Panc1 (cell line): ENCODE results near the gene SPTBN4. TPM values are rescaled to one million over a fixed set of nuclear protein-coding genes. Genes with fewer than 3 reads are reported as not detected.

Source experiments
- ATAC-seq: fragments of 200-7000 bp; cut with Tn5 transposase; 2 replicates; pipeline ENCODE4 v1.9.1; 2020; ENCODE audit warnings: mild to moderate bottlenecking, moderate library complexity
- BruUV-seq: library from RNA; stranded (reverse); fragments of 400-500 nt; replicated peaks from 2 replicates; lab custom pipeline; 2021; lab: Mats Ljungman, UMichigan
- CTCF ChIA-PET: fragments of 300-600 bp; sonication (Branson Sonifier 250); formaldehyde crosslinking; loops from one replicate; lab custom pipeline; 2022; ENCODE audit warnings: antibody characterized with exemption; lab: Charles Lee
- POLR2A ChIA-PET: fragments of 300-600 bp; sonication (Branson Sonifier 250); formaldehyde crosslinking; loops from one replicate; lab custom pipeline; 2022; ENCODE audit warnings: antibody characterized with exemption; lab: Charles Lee
- DNase-seq: peaks from one replicate; pipeline ENCODE4 v3.0.0-alpha.2; 2010; ENCODE audit warnings: low read depth, low spot score
- H3K27ac ChIP-seq: 2 replicates; pipeline ENCODE4 v1.5.1; 2011; ENCODE audit warnings: mild to moderate bottlenecking, low read length, inconsistent platforms
- H3K27me3 ChIP-seq: fragments of 200-500 bp; sonication (Bioruptor generic); 2 replicates; pipeline ENCODE4 v1.6.0; 2014; ENCODE audit warnings: low read length, inconsistent platforms; ENCODE audit not compliant: control insufficient read depth, insufficient read depth
- H3K36me3 ChIP-seq: fragments of 200-500 bp; sonication (Bioruptor generic); 2 replicates; pipeline ENCODE4 v1.5.1; 2014; ENCODE audit warnings: inconsistent platforms, mild to moderate bottlenecking, low read length, moderate library complexity; ENCODE audit not compliant: control insufficient read depth, insufficient read depth
- H3K4me1 ChIP-seq: 2 replicates; pipeline ENCODE4 v1.5.1; 2011; ENCODE audit warnings: inconsistent platforms, mild to moderate bottlenecking, low read length, moderate library complexity; ENCODE audit not compliant: control insufficient read depth, insufficient read depth
- H3K4me3 ChIP-seq, 2 experiments: 2 replicates each; pipeline ENCODE4 v1.5.1; 2011 to 2012; ENCODE audit warnings: low read depth in 2 of 2, low read length in 2 of 2, mild to moderate bottlenecking in 2 of 2, inconsistent platforms in 1 of 2, moderate library complexity in 1 of 2
- H3K9me3 ChIP-seq: fragments of 200-500 bp; sonication (Bioruptor generic); 2 replicates; pipeline ENCODE4 v1.5.1; 2014; ENCODE audit warnings: low read depth, mild to moderate bottlenecking, inconsistent platforms, low read length, moderate library complexity; ENCODE audit not compliant: control insufficient read depth, insufficient read depth
- CTCF ChIP-seq: fragments of 450-650 bp; IDR thresholded peaks from 2 replicates; pipeline ENCODE4 v1.5.1; 2017; ENCODE audit warnings: mild to moderate bottlenecking
- POLR2AphosphoS5 ChIP-seq: IDR thresholded peaks from 2 replicates; pipeline ENCODE4 v1.6.1; 2012; ENCODE audit warnings: mild to moderate bottlenecking, low read depth, low read length, moderate library complexity
- REST ChIP-seq, 2 experiments: IDR thresholded peaks; 2 replicates each; pipeline ENCODE4 v1.6.1; 2011 to 2012; ENCODE audit warnings: low read depth in 2 of 2, control low read depth in 1 of 2, low read length in 1 of 2, mild to moderate bottlenecking in 1 of 2, moderate library complexity in 1 of 2; ENCODE audit not compliant: insufficient read depth in 1 of 2
- SIN3A ChIP-seq: IDR thresholded peaks from 2 replicates; pipeline ENCODE4 v1.6.1; 2012; ENCODE audit warnings: low read depth, mild to moderate bottlenecking, low read length, moderate library complexity, borderline replicate concordance; ENCODE audit not compliant: insufficient read depth
- TCF7L2 ChIP-seq: IDR thresholded peaks from 2 replicates; pipeline ENCODE4 v1.6.1; 2011; ENCODE audit warnings: mild to moderate bottlenecking, low read depth, low read length, inconsistent platforms
- in situ Hi-C: cut with HindIII; loops from 2 replicates; pipeline ENCODE4 v1.10.0; 2016; ENCODE audit warnings: low sequenced_read_pairs, low pct_unique_long_range_greater_than_20kb
- intact Hi-C: fragments of 100-400 bp; cut with micrococcal nuclease; formaldehyde crosslinking; loops from one replicate; pipeline ENCODE4 v1.10.0; 2022; ENCODE audit not compliant: unreplicated experiment
- total RNA-seq: library from RNA; stranded (reverse); gene quantifications from one replicate; pipeline ENCODE4 v1.2.1, GENCODE V29; 2021; ENCODE audit not compliant: unreplicated experiment

The SPTBN4 gene
- total RNA-seq, 1 experiment from 2014 or later: 1.2 TPM

GRCh38 chr19:40512473-40513344 is 45.9 kb downstream of the SPTBN4 start:
- no peaks in the 10 kb centered on the region for H3K9me3 ChIP-seq
- DNase-seq (no peak), ATAC-seq (peak; percentile 85)
- TF ChIP-seq POLR2AphosphoS5 (no peak), REST (IDR thresholded peaks at IDR 0.05; ENCODE audit: insufficient read depth in 1 of 2, low read depth in 2 of 2, low read length in 1 of 2) (peak in 1 of 2 experiments; percentile 69; a peak in 1 of 4 replicates)
- no TSS peak for BruUV-seq
- CTCF ChIA-PET: interaction anchor here (0.5 kb wide), 1 partner anchor 134 kb away, joined by 6 read pairs; no protein-coding TSS in a partner anchor
- H3K4me1 ChIP-seq: no peaks in the 10 kb centered on the region
- intact Hi-C loops: no loop called here
- no peaks in the 10 kb centered on the region for H3K36me3 ChIP-seq
- H3K4me3 ChIP-seq: peak overlapping the region; percentile 21 to 41
- POLR2A ChIA-PET: no interaction called here
- in situ Hi-C loops: no loop called here
- H3K27ac ChIP-seq: no peak overlapping the region
- H3K27me3 ChIP-seq: peaks cover 2% of the 10 kb centered on the region; the same call in 1 of the 2 replicates

GRCh38 chr19:40513345-40513678 is 46.5 kb downstream of the SPTBN4 start:
- intact Hi-C loops: no loop called here
- no peak overlapping the region for H3K27ac ChIP-seq
- CTCF ChIA-PET: interaction anchor here (0.5 kb wide), 1 partner anchor 133 kb away, joined by 6 read pairs; no protein-coding TSS in a partner anchor
- H3K27me3 ChIP-seq: peaks cover 2% of the 10 kb centered on the region; the same call in 1 of the 2 replicates
- no peak overlapping the region for H3K4me3 ChIP-seq
- no peaks in the 10 kb centered on the region for H3K9me3 ChIP-seq
- DNase-seq (no peak), ATAC-seq (no peak)
- POLR2A ChIA-PET: no interaction called here
- in situ Hi-C loops: no loop called here
- no peak for TF ChIP-seq REST (IDR thresholded peaks at IDR 0.05; ENCODE audit: insufficient read depth in 1 of 2, low read depth in 2 of 2, low read length in 1 of 2)
- TF ChIP-seq POLR2AphosphoS5: no peak
- no peak for TF ChIP-seq TCF7L2
- TF ChIP-seq CTCF: no peak
- no peak for TF ChIP-seq SIN3A
- H3K4me1 ChIP-seq: no peaks in the 10 kb centered on the region
- no TSS peak for BruUV-seq
- H3K36me3 ChIP-seq: no peaks in the 10 kb centered on the region
